Embryonic facial prominence (tissue), 1 donor: ENCODE measurements around the gene PPM1K.
"Not testable (repeated sequence)": the region's sequence is repeated elsewhere in the genome, so short reads cannot be mapped to it uniquely, and the experiment has no call there.

Source experiments
- DNase-seq: peaks from one replicate; pipeline ENCODE4 v3.0.0-alpha.2; 2016; ENCODE audit errors: extremely low spot score

The PPM1K gene

DNA sequence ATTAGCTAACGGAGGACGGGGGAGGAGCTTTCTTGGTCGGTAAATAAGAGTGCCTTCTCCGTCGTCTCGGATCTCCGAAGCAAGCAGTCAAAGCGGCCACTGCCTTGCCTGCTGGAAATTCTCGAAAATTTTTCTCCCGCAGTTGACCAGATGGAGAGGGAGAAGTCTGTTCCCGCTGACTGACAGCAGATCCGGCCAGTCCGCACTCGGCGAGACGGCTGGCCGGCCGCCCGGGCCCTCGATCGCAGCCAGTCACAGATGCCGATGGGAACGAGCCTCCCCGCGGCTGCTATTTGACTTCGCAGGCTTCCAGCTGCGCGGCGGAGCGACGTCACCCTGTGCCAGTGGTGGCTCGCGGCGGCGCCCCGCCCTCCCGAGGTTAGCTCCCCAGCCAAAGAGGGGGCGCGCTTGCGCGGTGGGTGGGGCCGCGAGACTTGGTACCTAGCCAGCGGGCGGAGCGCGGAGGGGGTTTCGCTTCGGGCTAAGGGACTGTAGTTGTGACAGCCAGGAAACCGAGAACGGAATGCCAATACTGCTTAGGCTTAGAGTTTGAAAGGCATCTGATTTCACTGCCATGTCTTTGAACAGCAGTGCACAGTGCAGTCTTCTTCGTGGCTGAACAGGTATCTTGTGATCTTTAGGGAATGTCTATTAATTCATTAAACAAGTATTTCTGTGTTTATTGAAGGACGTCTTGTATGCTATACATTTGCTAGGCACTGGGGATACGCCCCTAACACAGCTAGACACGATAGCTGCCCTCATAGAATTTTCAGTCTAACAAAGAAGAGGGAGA, at the start of gene PPM1K:
PPM1K (minus strand) TSS at position 123 of the 796 bp plus-strand sequence. CDS start 5,978 bp downstream, outside the sequence.
- peak; percentile 97 for DNase-seq

DNA sequence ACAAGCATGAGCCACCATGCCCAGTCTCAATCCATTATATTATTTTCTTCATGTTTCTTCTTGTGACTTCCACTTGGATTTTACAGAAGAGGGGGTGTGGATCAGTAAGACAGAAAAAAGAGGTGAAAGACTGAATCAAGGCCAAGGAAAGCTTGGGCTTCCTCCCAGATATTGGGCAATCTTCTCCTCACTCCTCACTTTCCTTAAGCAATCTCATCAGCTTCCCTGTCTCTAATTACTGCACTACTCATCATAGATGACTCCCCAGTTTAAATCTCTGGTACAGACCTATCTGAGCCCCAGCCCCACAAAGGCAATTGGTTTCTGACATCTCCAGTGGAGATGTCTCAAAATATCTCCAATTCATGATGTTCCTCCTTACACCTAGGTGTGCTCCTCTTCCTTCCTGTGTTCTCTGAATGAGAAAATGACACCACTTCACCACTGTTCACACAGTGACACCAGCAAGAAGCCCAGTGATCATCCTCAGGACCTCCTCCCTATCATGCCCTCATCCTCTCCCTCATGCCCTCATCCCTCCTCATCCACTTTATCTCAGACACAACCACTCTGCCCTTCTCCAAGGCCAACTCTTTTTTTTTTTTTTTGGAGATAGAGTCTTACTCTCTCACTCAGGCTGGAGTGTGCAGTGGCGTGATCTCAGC, 49.5 kb upstream of the PPM1K start:
- DNase-seq = no peak

- DNase-seq = no peak
Measured at GRCh38 chr4:88327665-88328064, 43.3 kb upstream of the PPM1K start.

DNA sequence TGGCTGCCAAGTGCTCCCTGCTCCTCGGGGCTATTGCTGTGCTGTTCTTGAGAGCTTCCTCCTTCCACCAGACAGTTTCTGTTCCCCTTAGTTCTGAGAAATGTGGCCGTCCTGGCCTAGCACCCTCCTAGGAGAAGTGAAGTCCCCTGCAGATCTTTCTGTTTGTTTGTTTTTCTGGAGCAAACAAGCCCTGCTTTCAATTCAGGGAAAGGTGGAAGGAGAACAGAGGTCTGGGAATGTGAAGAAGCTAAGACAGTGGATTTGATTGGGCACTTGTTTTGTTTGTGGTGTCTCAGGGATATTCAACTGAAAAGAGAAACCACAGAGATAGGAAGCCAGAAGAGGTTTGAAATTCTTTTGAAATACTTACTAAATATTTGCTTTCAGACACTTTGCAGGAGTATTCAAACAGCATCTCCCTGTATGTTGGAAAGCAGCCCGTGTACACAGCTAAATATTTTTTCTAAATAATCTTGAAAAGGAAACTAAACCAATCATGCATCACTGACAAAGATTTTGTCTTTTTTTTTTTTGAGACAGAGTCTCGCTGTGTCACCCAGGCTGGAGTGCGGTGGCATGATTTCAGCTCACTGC, 36.5 kb upstream of the PPM1K start:
- DNase-seq = no peak

DNA sequence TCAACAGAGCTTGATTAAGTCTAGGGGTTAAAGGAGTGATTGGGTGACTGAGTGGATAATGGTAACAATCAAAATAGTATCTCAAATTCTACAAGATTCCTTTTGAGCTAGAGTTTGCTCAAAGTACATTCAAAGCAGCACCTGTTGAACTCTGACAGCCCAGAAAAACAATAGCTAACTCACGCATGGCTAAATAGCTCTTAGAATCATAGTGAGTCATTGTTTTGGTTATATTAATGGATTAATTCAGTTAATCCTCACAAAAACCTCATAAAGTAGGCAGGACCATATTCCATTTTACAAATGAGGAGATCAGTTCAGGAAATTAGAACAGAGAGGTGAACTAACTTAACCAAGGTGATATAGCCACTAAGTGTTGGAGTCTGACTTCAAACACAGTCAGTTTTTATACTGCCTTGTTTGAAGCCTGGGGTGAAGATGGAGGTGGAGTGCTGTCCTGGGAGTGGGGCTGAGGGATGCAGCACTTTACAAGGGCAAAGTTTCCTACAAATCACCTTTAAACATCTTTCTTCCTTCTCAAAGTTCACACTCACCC, 35.9 kb upstream of the PPM1K start:
- DNase-seq = no peak

- no peak for DNase-seq
Measured at GRCh38 chr4:88318751-88319350, 34.5 kb upstream of the PPM1K start.

- DNase-seq = no peak
Measured at GRCh38 chr4:88315460-88316017, 31.2 kb upstream of the PPM1K start.

- DNase-seq = not testable (repeated sequence)
Measured at GRCh38 chr4:88313088-88313624, 28.8 kb upstream of the PPM1K start.

- no peak for DNase-seq
Measured at GRCh38 chr4:88308587-88308986, 24.2 kb upstream of the PPM1K start.

DNA sequence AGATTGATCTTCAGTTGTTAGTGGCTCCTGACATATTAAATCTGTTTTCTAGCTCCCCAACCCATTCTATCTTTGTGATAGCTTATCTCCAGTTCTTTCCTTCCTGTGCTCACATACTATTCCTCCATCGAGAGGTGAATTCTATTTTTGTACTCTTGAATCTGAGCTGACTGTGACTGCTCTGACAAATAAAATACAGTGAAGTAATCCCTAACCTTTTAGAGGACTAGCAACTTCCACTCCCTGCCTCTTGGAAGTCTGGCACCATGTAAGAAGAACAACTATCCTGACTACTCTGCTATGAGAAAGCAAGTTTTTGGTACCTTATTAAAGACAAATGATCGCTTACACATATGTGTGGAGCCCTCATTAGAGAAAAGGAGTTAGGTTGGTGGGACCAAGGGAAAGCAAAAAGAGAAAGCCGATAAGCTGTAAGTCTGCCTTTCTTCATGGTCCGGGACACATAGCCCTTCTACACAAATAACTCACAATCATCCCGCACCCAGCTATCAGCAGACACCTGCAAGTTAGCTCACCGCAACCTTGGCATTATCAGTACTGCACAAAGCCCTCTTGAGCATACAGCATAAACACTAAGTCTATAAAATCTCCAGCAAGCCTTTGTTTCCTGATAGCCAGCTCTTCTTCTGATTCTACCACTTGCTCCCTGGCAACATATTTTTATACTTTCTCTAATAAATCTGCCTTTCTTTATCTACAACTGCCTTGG, 13.5 kb upstream of the PPM1K start:
- no peak for DNase-seq

- DNase-seq = no peak
Measured at GRCh38 chr4:88297212-88297516, 12.8 kb upstream of the PPM1K start.

- no peak for DNase-seq
Measured at GRCh38 chr4:88296413-88297211, 12.3 kb upstream of the PPM1K start.

- no peak for DNase-seq
Measured at GRCh38 chr4:88295656-88296055, 11.3 kb upstream of the PPM1K start.

DNA sequence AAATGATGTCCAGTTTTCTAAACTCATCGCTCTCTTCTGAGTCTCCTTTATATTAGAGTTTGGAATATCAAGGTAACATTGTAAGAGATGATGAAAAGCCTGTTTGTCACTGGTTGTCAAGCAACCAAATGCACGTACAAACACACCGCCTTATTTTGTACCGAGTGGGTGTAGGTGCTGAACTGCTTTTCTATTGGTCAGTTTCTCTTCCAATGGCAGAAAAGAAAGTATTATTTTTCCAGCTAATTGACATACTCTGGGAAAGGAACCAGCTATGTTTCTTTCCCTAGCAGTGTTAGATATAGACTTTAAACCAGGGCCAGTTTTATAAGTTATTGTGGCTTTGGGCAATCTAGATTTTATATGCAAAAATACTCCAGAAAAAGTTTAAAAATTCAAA, 6.6 kb upstream of the PPM1K start:
- no peak for DNase-seq

- DNase-seq = no peak
Measured at GRCh38 chr4:88286897-88287296, 2.5 kb upstream of the PPM1K start.

- DNase-seq = no peak
Measured at GRCh38 chr4:88285235-88285653, 883 bp upstream of the PPM1K start.

GRCh38 chr4:88283661-88284438, 511 bp downstream of the PPM1K start:
- DNase-seq = peak; percentile 29

- DNase-seq = no peak
Measured at GRCh38 chr4:88280228-88280795, 4.0 kb downstream of the PPM1K start.

DNA sequence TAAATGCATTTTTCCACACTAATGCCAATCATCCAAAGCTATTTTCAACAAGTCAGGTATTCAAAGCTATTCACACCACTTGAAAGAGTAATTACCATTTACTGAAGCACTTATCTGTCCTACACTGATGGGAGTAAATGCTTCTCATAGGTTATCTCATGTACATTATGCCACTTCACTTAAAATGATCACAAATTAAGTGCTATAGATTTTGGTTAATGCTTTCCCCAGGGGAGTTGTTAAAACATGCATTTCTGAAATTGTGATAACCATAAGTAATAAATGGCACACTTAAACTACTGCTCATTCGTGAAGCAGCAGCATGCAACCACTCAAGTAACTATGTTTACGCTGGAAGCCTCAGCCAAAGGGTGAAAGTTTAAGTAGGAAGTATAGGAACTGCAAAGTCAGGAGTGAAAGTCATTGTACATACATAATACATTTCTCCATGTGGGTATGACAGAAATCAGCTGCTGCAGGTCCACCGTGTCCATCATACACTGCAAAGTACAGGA, 6.6 kb downstream of the PPM1K start:
- no peak for DNase-seq
